ENCODE measurements around the gene MVB12B. TPM values are rescaled to one million over a fixed set of nuclear protein-coding genes. Genes with fewer than 3 reads are reported as not detected.

Gene MVB12B
- total RNA-seq, 1 experiment from 2014 or later: 10.9 TPM

GRCh38 chr9:126394802-126395201 lies 68.2 kb downstream of the MVB12B start:
- no TSS peak for BruUV-seq (replicated peaks)

More at GRCh38 chr9:126394802-126395201, 68.2 kb downstream of the MVB12B start:
- H3K27ac ChIP-seq (ENCODE audit: low read depth, low read length): no peak overlapping the region
- DNase-seq (ENCODE audit: low read depth, low spot score) (no peak), ATAC-seq (no peak)
- H3K4me1 ChIP-seq (ENCODE audit: control insufficient read depth in 1 of 2, insufficient read depth in 2 of 2, low read length in 2 of 2): peaks cover 11 to 13% of the 10 kb centered on the region in 2 experiments; a peak in 3 of 4 replicates
- CTCF ChIA-PET: no interaction called here
- RAD21 ChIA-PET (ENCODE audit: low non-redundant PET in 1 of 2, low total read pairs in 2 of 2, uncharacterized antibody in 2 of 2, unreplicated experiment in 2 of 2): no interaction called here
- no peak overlapping the region for H3K4me3 ChIP-seq (replicated peaks in 1 of 2; ENCODE audit: low read depth in 1 of 2, low read length in 2 of 2)
- POLR2A ChIA-PET: no interaction called here
- no peaks in the 10 kb centered on the region for H3K9me3 ChIP-seq (ENCODE audit: control insufficient read depth in 1 of 2, insufficient read depth in 1 of 2, low read depth in 1 of 2, low read length in 2 of 2)
- peak overlapping the region; percentile 41; the same call in 1 of the 2 replicates for H3K4me2 ChIP-seq (ENCODE audit: low read length)
- intact Hi-C loops (cut with micrococcal nuclease): loop anchor here (5.0 kb wide), 1 partner anchor 78 kb away; no protein-coding TSS in a partner anchor
- H3K9me2 ChIP-seq (ENCODE audit: insufficient read depth): no peaks in the 10 kb centered on the region
- no peaks in the 10 kb centered on the region for H4K20me1 ChIP-seq (ENCODE audit: insufficient read depth)
- H3K9ac ChIP-seq (ENCODE audit: low read length): no peak overlapping the region
- TF ChIP-seq CTCF (IDR thresholded peaks at IDR 0.05 in 2 of 3, conservative IDR thresholded peaks at IDR 0.05 in 1 of 3; ENCODE audit: borderline replicate concordance in 1 of 3, insufficient read depth in 1 of 3, low read depth in 2 of 3, low read length in 2 of 3): no peak
- TF ChIP-seq MAX (IDR thresholded peaks at IDR 0.05): no peak
- no peak for TF ChIP-seq CBX3 (IDR thresholded peaks at IDR 0.05; ENCODE audit: low read depth)
- no peak for TF ChIP-seq FOSL1 (IDR thresholded peaks at IDR 0.05; ENCODE audit: low read depth)
- TF ChIP-seq YY1 (IDR thresholded peaks at IDR 0.05; ENCODE audit: extremely low read depth, insufficient replicate concordance, low read depth, low read length): no peak
- no peak for TF ChIP-seq EZH2 (IDR thresholded peaks at IDR 0.05)
- no peak for TF ChIP-seq CEBPB (IDR thresholded peaks at IDR 0.05; ENCODE audit: low read depth)
- H3K79me2 ChIP-seq (ENCODE audit: insufficient read depth, low read length): no peaks in the 10 kb centered on the region
- no peaks in the 10 kb centered on the region for H3K27me3 ChIP-seq (ENCODE audit: insufficient read depth, low read length)
- no peaks in the 10 kb centered on the region for H3K36me3 ChIP-seq (ENCODE audit: control insufficient read depth in 1 of 2, insufficient read depth in 2 of 2, low read length in 2 of 2)
- no peak overlapping the region for H2AFZ ChIP-seq (ENCODE audit: low read depth, low read length, poor library complexity, severe bottlenecking)

Data from HCT116 (cell line).